T47D (cell line): ENCODE data around the gene NLK.
"Not testable (repeated sequence)": the region's sequence is repeated elsewhere in the genome, so short reads cannot be mapped to it uniquely, and the experiment has no call there.

ENCODE experiments used
- DNase-seq, 2 experiments: peaks; one replicate each; pipeline versions ENCODE4 v3.0.0 to v3.0.0-alpha.2; 2011 to 2012; ENCODE audit warnings: low read depth in 1 of 2, low spot score in 1 of 2
- JUND ChIP-seq: IDR thresholded peaks from 2 replicates; pipeline ENCODE4 v1.6.1; 2012; ENCODE audit warnings: low read depth
- in situ Hi-C: cut with HindIII; loops from 2 replicates; pipeline ENCODE4 v1.10.0; 2016; ENCODE audit warnings: low sequenced_read_pairs, low pct_unique_long_range_greater_than_20kb

NLK gene

DNA sequence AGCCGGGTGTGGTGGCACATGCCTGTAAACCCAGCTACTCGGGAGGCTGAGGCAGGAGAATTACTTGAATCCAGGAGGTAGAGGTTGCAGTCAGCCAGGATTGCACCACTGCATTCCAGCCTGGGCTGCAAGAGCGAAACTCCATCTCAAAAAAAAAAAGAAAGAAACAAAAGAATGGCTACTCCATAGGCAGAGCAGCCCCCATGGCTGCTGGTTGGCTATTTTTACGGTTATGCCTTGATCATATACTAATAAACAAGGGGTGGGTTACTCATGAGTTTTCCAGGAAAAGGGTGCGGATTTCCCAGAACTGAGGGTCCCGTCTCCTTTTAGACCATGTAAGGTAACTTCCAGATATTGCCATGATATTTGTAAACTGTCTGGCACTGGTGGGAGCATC lies 200.3 kb downstream of the NLK start:
- DNase-seq = no peak
- in situ Hi-C loops = no loop called here
- TF ChIP-seq JUND = no peak

DNA sequence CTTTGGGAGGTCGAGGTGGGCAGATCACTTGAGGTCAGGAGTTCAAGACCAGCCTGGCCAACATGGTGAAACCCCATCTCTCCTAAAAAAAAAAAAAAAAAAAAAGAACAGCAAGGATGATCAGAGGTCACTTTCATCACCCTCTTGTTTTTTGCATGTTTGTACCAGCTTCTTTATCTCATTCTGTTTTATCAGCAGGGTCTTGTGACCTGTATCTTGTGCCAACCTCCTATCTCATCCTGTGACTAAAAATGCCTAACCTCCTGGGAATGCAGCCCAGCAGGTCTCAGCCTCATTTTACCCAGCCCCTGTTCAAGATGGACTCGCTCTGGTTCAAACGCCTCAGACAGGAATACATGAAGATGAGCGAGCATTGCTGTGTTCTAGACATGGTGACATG lies 200.8 kb downstream of the NLK start:
- DNase-seq, in situ Hi-C loops: not testable (repeated sequence)

DNA sequence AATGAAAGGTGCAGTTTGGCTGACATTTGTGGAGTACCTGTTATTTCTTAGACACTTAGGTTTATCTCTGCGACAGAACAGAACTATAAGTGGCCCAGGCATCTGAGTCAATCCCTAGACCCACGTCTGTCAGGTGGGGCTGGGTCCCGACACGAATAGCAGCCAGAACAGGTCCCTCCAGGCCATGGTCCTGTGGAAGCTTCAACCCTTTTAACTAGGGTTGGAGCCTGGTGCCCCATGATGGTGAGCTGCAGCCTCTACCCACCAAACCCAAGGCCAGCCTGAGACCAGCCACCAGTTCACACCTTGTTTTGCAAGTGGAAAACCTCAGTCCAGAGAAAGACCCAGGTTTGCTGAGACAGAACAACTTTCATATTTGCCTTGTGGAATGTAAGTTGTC lies 202.0 kb downstream of the NLK start:
- in situ Hi-C loops = no loop called here
- no peak for TF ChIP-seq JUND
- DNase-seq = no peak
